Fibroblast of lung (primary cell): ENCODE data around the gene NAA25. TPM values are rescaled to one million over a fixed set of nuclear protein-coding genes. Genes with fewer than 3 reads are reported as not detected.
"Not testable (repeated sequence)": the region's sequence is repeated elsewhere in the genome, so short reads cannot be mapped to it uniquely, and the experiment has no call there.

Source experiments
- DNase-seq, 2 donors: peaks; one replicate each; pipeline versions ENCODE4 v3.0.0 to v3.0.0-alpha.2; 2010; ENCODE audit warnings: low read depth in 2 of 2
- H2AFZ ChIP-seq: 2 replicates; pipeline ENCODE4 v1.5.1; 2012; ENCODE audit warnings: low read length, control low read depth, inconsistent platforms
- H3K27ac ChIP-seq: 2 replicates; pipeline ENCODE4 v1.5.1; 2011; ENCODE audit warnings: low read length, control low read depth; ENCODE audit not compliant: insufficient read depth
- H3K27me3 ChIP-seq: 2 replicates; pipeline ENCODE4 v1.5.1; 2011; ENCODE audit warnings: mild to moderate bottlenecking, low read length; ENCODE audit not compliant: control insufficient read depth, insufficient read depth
- H3K36me3 ChIP-seq: 2 replicates; pipeline ENCODE4 v1.5.1; 2011; ENCODE audit warnings: low read length; ENCODE audit not compliant: control insufficient read depth, insufficient read depth
- H3K4me1 ChIP-seq: 2 replicates; pipeline ENCODE4 v1.5.1; 2011; ENCODE audit warnings: low read length; ENCODE audit not compliant: control insufficient read depth, insufficient read depth; ENCODE audit errors: extremely low read depth
- H3K4me2 ChIP-seq: 2 replicates; pipeline ENCODE4 v1.5.1; 2011; ENCODE audit warnings: low read length, control low read depth; ENCODE audit not compliant: insufficient read depth; ENCODE audit errors: extremely low read depth
- H3K4me3 ChIP-seq, 4 experiments: fragments of 200-600 bp in 1 of 4; sonication (generic) in 1 of 4; replicated peaks in 1 of 4; 2 replicates each; pipeline ENCODE4 v1.5.1; 2011 to 2016; ENCODE audit warnings: low read length in 4 of 4, low read depth in 3 of 4, mild to moderate bottlenecking in 3 of 4, control low read depth in 2 of 4, inconsistent platforms in 1 of 4, mixed read lengths in 1 of 4; ENCODE audit not compliant: insufficient read depth in 1 of 4; ENCODE audit errors: control extremely low read depth in 1 of 4
- H3K79me2 ChIP-seq: 2 replicates; pipeline ENCODE4 v1.5.1; 2012; ENCODE audit warnings: mild to moderate bottlenecking, low read length, inconsistent platforms; ENCODE audit not compliant: control insufficient read depth, insufficient read depth
- H3K9ac ChIP-seq: 2 replicates; pipeline ENCODE4 v1.5.1; 2011; ENCODE audit warnings: mild to moderate bottlenecking, low read length, control low read depth; ENCODE audit not compliant: insufficient read depth
- H3K9me3 ChIP-seq: 2 replicates; pipeline ENCODE4 v1.5.1; 2012; ENCODE audit warnings: low read depth, low read length; ENCODE audit not compliant: control insufficient read depth, insufficient read depth
- H4K20me1 ChIP-seq: 2 replicates; pipeline ENCODE4 v1.5.1; 2011; ENCODE audit warnings: low read length; ENCODE audit not compliant: control insufficient read depth, insufficient read depth; ENCODE audit errors: extremely low read depth
- CTCF ChIP-seq, 2 donors: IDR thresholded peaks in 1 of 2; conservative IDR thresholded peaks in 1 of 2; 1 replicate in 1 of 2; 2 replicates in 1 of 2; pipeline ENCODE4 v1.5.1; 2011 to 2012; ENCODE audit warnings: low read length in 2 of 2, control low read depth in 1 of 2, inconsistent platforms in 1 of 2, low read depth in 1 of 2, mild to moderate bottlenecking in 1 of 2
- EZH2 ChIP-seq: IDR thresholded peaks from 2 replicates; pipeline ENCODE4 v1.5.1; 2012; ENCODE audit warnings: low read length, control low read depth, mild to moderate bottlenecking; ENCODE audit errors: missing control alignments
- polyA plus RNA-seq, 2 donors: library from polyadenylated mRNA; depleted of rRNA in 1 of 2; stranded (reverse) in 1 of 2; unstranded in 1 of 2; fragments of >200 nt; gene quantifications; 2 replicates each; pipeline ENCODE4 v1.2.1, GENCODE V29; 2011 to 2012; ENCODE audit warnings: missing spikeins in 1 of 2
- total RNA-seq: library from RNA; depleted of rRNA; stranded (reverse); fragments of >200 nt; gene quantifications from 2 replicates; pipeline ENCODE4 v1.2.1, GENCODE V29; 2014

The NAA25 gene
- total and polyA plus RNA-seq, 2 donors (not counting 1 experiment from before 2014, with no cell fraction given), result 18.8 to 19.4 TPM

GRCh38 chr12:112004041-112004440, 104.5 kb downstream of the NAA25 start:
- no peak for DNase-seq
- Histone ChIP-seq H3K9ac (no peak overlapping the region), H4K20me1 (no peaks in the 10 kb centered on the region)

GRCh38 chr12:112001576-112001975, 107.0 kb downstream of the NAA25 start:
- H3K9ac ChIP-seq, result no peak overlapping the region
- peak; percentile 11 to 59 for DNase-seq
- no peaks in the 10 kb centered on the region for H3K27me3 ChIP-seq

More at GRCh38 chr12:112004041-112004440, 104.5 kb downstream of the NAA25 start:
- Histone ChIP-seq H3K4me3 (no peak overlapping the region), H3K27me3 (no peaks in the 10 kb centered on the region), H3K4me1 (peaks cover 5% of the 10 kb centered on the region), H3K4me2 (no peak overlapping the region), H2AFZ (no peak overlapping the region), H3K36me3 (no peaks in the 10 kb centered on the region), H3K27ac (no peak overlapping the region), H3K9me3 (no peaks in the 10 kb centered on the region), H3K79me2 (no peaks in the 10 kb centered on the region)
- TF ChIP-seq EZH2 (no peak), CTCF (conservative IDR thresholded peaks at IDR 0.05 in 1 of 2, IDR thresholded peaks at IDR 0.05 in 1 of 2; ENCODE audit: low read depth in 1 of 2, low read length in 2 of 2) (no peak)

GRCh38 chr12:112000820-112001219, 107.8 kb downstream of the NAA25 start:
- no peak overlapping the region for H2AFZ ChIP-seq
- H3K9me3 ChIP-seq, result no peaks in the 10 kb centered on the region
- TF ChIP-seq EZH2, result no peak
- TF ChIP-seq CTCF (conservative IDR thresholded peaks at IDR 0.05 in 1 of 2, IDR thresholded peaks at IDR 0.05 in 1 of 2; ENCODE audit: low read depth in 1 of 2, low read length in 2 of 2), result no peak
- H3K27me3 ChIP-seq, result no peaks in the 10 kb centered on the region
- H3K4me3 ChIP-seq, result no peak overlapping the region
- no peak for DNase-seq
- no peaks in the 10 kb centered on the region for H4K20me1 ChIP-seq
- no peaks in the 10 kb centered on the region for H3K36me3 ChIP-seq
- no peak overlapping the region for H3K27ac ChIP-seq
- H3K4me2 ChIP-seq, result no peak overlapping the region
- peaks cover under 1% of the 10 kb centered on the region for H3K4me1 ChIP-seq
- H3K9ac ChIP-seq, result no peak overlapping the region
- H3K79me2 ChIP-seq, result no peaks in the 10 kb centered on the region

More at GRCh38 chr12:112001576-112001975, 107.0 kb downstream of the NAA25 start:
- Histone ChIP-seq H3K4me3 (no peak overlapping the region), H3K4me2 (peak overlapping the region; percentile 32), H3K36me3 (no peaks in the 10 kb centered on the region), H3K4me1 (peaks cover 5% of the 10 kb centered on the region), H4K20me1 (no peaks in the 10 kb centered on the region), H3K9me3 (no peaks in the 10 kb centered on the region), H3K27ac (no peak overlapping the region), H2AFZ (no peak overlapping the region), H3K79me2 (no peaks in the 10 kb centered on the region)
- TF ChIP-seq CTCF (conservative IDR thresholded peaks at IDR 0.05 in 1 of 2, IDR thresholded peaks at IDR 0.05 in 1 of 2; ENCODE audit: low read depth in 1 of 2, low read length in 2 of 2) (no peak), EZH2 (no peak)

GRCh38 chr12:111999129-111999528, 109.5 kb downstream of the NAA25 start:
- H3K9ac ChIP-seq, H3K4me1 ChIP-seq, H3K36me3 ChIP-seq, H4K20me1 ChIP-seq, H3K79me2 ChIP-seq, H3K9me3 ChIP-seq, H3K4me3 ChIP-seq, H3K27me3 ChIP-seq, H2AFZ ChIP-seq, H3K4me2 ChIP-seq, H3K27ac ChIP-seq, DNase-seq: not testable (repeated sequence)
